HEK293 (cell line): ENCODE results near the gene SMIM17.

Source experiments
- CTCF ChIA-PET: fragments of 350-600 bp; formaldehyde crosslinking; extraction: SDS; loops from one replicate; lab custom pipeline; 2021; ENCODE audit warnings: antibody characterized with exemption; lab: Yijun Ruan, JAX
- POLR2A ChIA-PET: fragments of 300-600 bp; formaldehyde crosslinking; extraction: SDS; loops from one replicate; lab custom pipeline; 2020; ENCODE audit warnings: antibody characterized with exemption, inconsistent platforms; lab: Yijun Ruan, JAX
- H3K27ac ChIP-seq: fragments of 200-500 bp; sonication (Bioruptor generic); 2 replicates; pipeline ENCODE4 v1.5.1; 2014; ENCODE audit warnings: low read depth, low read length, control low read depth, inconsistent platforms; ENCODE audit errors: extremely low read depth
- H3K36me3 ChIP-seq, 2 experiments: fragments of 200-500 bp in 1 of 2; sonication (Bioruptor generic) in 1 of 2; 1 replicate in 1 of 2; 2 replicates in 1 of 2; pipeline ENCODE4 v1.5.1; 2014 to 2017; ENCODE audit warnings: inconsistent platforms in 2 of 2, low read length in 2 of 2; ENCODE audit not compliant: control insufficient read depth in 2 of 2, insufficient read depth in 1 of 2
- H3K4me1 ChIP-seq: fragments of 200-500 bp; sonication (Bioruptor generic); 2 replicates; pipeline ENCODE4 v1.5.1; 2014; ENCODE audit warnings: mild to moderate bottlenecking, low read length, inconsistent platforms; ENCODE audit not compliant: control insufficient read depth, insufficient read depth
- H3K4me3 ChIP-seq: 2 replicates; pipeline ENCODE4 v1.5.1; 2011; ENCODE audit warnings: low read depth, mild to moderate bottlenecking, control low read depth, low read length, moderate library complexity
- H3K9me3 ChIP-seq: fragments of 200-500 bp; sonication (Bioruptor generic); 2 replicates; pipeline ENCODE4 v1.5.1; 2014; ENCODE audit warnings: low read depth, low read length, inconsistent platforms; ENCODE audit not compliant: control insufficient read depth, insufficient read depth
- AEBP2 ChIP-seq: fragments of 450-650 bp; formaldehyde crosslinking; IDR thresholded peaks from 2 replicates; pipeline ENCODE4 v1.5.1; 2016; ENCODE audit warnings: missing biosample characterization, missing genetic modification characterization, borderline replicate concordance
- BCL11A ChIP-seq: fragments of 450-650 bp; formaldehyde crosslinking; IDR thresholded peaks from 2 replicates; pipeline ENCODE4 v1.5.1; 2016; ENCODE audit warnings: low read depth, missing biosample characterization, missing genetic modification characterization
- GFI1B ChIP-seq: fragments of 450-650 bp; formaldehyde crosslinking; IDR thresholded peaks from 2 replicates; pipeline ENCODE4 v1.5.1; 2016; ENCODE audit warnings: missing biosample characterization, missing genetic modification characterization
- GLI4 ChIP-seq: fragments of 450-650 bp; formaldehyde crosslinking; IDR thresholded peaks from 2 replicates; pipeline ENCODE4 v1.5.1; 2016; ENCODE audit warnings: missing biosample characterization, missing genetic modification characterization
- KLF1 ChIP-seq: fragments of 450-650 bp; formaldehyde crosslinking; IDR thresholded peaks from 2 replicates; pipeline ENCODE4 v1.5.1; 2016; ENCODE audit warnings: missing biosample characterization, missing genetic modification characterization
- SP3 ChIP-seq: fragments of 450-650 bp; formaldehyde crosslinking; IDR thresholded peaks from 2 replicates; pipeline ENCODE4 v1.5.1; 2016; ENCODE audit warnings: missing biosample characterization, missing genetic modification characterization
- TSHZ1 ChIP-seq: fragments of 450-650 bp; formaldehyde crosslinking; IDR thresholded peaks from 2 replicates; pipeline ENCODE4 v1.5.1; 2016; ENCODE audit warnings: missing biosample characterization, missing genetic modification characterization, borderline replicate concordance
- ZBTB44 ChIP-seq: fragments of 450-650 bp; IDR thresholded peaks from 2 replicates; pipeline ENCODE4 v1.5.1; 2018; ENCODE audit warnings: missing biosample characterization, mild to moderate bottlenecking, missing genetic modification characterization
- ZNF16 ChIP-seq: fragments of 450-650 bp; formaldehyde crosslinking; IDR thresholded peaks from 2 replicates; pipeline ENCODE4 v1.5.1; 2016; ENCODE audit warnings: low read depth, missing biosample characterization, missing genetic modification characterization
- ZNF341 ChIP-seq: fragments of 450-650 bp; formaldehyde crosslinking; IDR thresholded peaks from 2 replicates; pipeline ENCODE4; 2016; ENCODE audit warnings: low read depth, missing biosample characterization, missing genetic modification characterization
- ZNF571 ChIP-seq: fragments of 450-650 bp; formaldehyde crosslinking; IDR thresholded peaks from 2 replicates; pipeline ENCODE4 v1.5.0; 2017; ENCODE audit warnings: missing biosample characterization, missing genetic modification characterization
- ZNF626 ChIP-seq: fragments of 450-650 bp; sonication (Bioruptor Pico); formaldehyde crosslinking; IDR thresholded peaks from 2 replicates; pipeline ENCODE4 v1.5.1; 2018; ENCODE audit warnings: missing biosample characterization, missing genetic modification characterization, inconsistent platforms
- ZNF654 ChIP-seq: fragments of 450-650 bp; formaldehyde crosslinking; IDR thresholded peaks from 2 replicates; pipeline ENCODE4 v1.5.1; 2016; ENCODE audit warnings: low read depth, missing biosample characterization, missing genetic modification characterization
- ZNF791 ChIP-seq: fragments of 450-650 bp; formaldehyde crosslinking; IDR thresholded peaks from 2 replicates; pipeline ENCODE4 v1.5.1; 2016; ENCODE audit warnings: missing biosample characterization, missing genetic modification characterization
- ZNF837 ChIP-seq: fragments of 450-650 bp; formaldehyde crosslinking; IDR thresholded peaks from 2 replicates; pipeline ENCODE4 v1.5.1; 2016; ENCODE audit warnings: missing biosample characterization, missing genetic modification characterization
- TF ChIP-seq, protein P1 (sequence below): fragments of 450-650 bp; formaldehyde crosslinking; IDR thresholded peaks from 2 replicates; pipeline ENCODE4 v1.5.1; 2016; ENCODE audit warnings: missing biosample characterization, missing genetic modification characterization
- TF ChIP-seq, protein P2 (sequence below): fragments of 450-650 bp; formaldehyde crosslinking; IDR thresholded peaks from 2 replicates; pipeline ENCODE4 v1.5.1; 2017; ENCODE audit warnings: missing biosample characterization, missing genetic modification characterization

Gene SMIM17

DNA sequence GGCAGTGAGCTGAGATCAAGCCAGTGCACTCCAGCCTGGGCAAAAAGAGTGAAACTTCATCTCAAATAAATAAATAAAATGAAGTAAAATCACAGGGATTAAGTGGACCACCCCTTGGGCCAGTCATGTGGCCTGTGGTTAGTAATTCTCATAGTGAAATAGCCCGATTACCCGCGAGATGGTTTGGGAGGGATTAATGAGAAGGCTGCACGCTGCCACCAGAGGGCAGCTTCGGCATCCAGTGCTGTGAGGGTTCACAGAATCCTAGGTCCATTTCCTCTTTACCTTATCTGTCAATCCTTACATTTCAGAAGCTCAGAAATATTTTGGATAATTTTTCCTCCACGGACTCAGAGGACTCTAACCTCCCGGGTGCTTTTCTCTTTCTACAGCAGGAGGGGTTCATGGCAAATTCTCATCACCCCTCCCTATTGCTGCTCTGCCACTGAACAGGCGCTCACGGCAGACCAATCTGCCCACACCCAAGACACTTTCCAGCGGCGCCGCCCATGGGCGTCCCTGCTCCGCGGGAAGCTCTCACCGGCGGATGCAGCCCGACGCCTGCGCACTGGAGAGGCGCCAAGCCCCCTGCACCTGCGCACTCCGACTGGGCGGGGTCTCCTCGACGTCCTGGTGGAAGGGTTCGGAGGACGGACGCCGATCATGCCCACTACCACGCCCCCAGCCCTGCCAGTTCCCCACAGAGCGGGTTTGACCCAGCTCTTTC is 17.6 kb downstream of the SMIM17 start (continued):
- TF ChIP-seq BCL11A (tag by site-specific recombination) (no peak), ZNF791 (tag by site-specific recombination) (no peak)
- TF ChIP-seq, all 188 proteins: peak for 0

DNA sequence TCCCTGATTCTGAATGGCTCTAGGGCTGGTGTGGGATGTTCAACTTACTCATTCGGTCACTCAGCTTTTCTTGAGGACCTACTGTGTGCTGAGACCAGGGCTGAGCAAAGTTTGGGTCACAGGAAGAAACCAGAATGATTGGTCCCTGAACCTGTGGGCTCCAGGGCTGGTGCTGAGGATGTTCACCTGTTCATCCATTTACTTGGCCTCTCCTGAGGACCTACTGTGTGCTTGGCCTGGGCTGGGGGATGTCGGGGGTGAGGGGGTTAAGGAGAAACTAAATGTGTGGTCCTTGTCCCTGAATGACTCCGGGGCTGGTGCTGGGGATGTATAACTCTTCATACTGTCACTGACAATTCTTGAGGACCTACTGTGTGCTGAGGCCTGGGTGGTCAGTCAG is 18.3 kb downstream of the SMIM17 start:
- Histone ChIP-seq H3K9me3 (no peaks in the 10 kb centered on the region), H3K36me3 (no peaks in the 10 kb centered on the region), H3K4me3 (no peak overlapping the region), H3K4me1 (no peaks in the 10 kb centered on the region), H3K27ac (no peak overlapping the region)
- ChIA-PET POLR2A (no interaction called here), CTCF (interaction anchor here (0.6 kb wide), 2 partner anchors 214 to 472 kb away, joined by 4 read pairs; no protein-coding TSS in a partner anchor)
- TF ChIP-seq GLI4 (tag by site-specific recombination): no peak
- TF ChIP-seq ZNF791 (tag by site-specific recombination): no peak
- no peak for TF ChIP-seq ZBTB44
- TF ChIP-seq ZNF626 (tag by site-specific recombination): no peak

GRCh38 chr19:56663931-56664500 is 21.1 kb downstream of the SMIM17 start:
- Histone ChIP-seq H3K4me3 (no peak overlapping the region), H3K4me1 (no peaks in the 10 kb centered on the region), H3K36me3 (no peaks in the 10 kb centered on the region), H3K9me3 (peaks cover 2% of the 10 kb centered on the region; the same call in 1 of the 2 replicates), H3K27ac (no peak overlapping the region)
- ChIA-PET POLR2A (no interaction called here), CTCF (no interaction called here)
- TF ChIP-seq AEBP2 (tag by site-specific recombination) (no peak), KLF1 (tag by site-specific recombination) (no peak), ZNF837 (no peak), SP3 (no peak), ZNF654 (no peak)
- TF ChIP-seq, protein P1, sequence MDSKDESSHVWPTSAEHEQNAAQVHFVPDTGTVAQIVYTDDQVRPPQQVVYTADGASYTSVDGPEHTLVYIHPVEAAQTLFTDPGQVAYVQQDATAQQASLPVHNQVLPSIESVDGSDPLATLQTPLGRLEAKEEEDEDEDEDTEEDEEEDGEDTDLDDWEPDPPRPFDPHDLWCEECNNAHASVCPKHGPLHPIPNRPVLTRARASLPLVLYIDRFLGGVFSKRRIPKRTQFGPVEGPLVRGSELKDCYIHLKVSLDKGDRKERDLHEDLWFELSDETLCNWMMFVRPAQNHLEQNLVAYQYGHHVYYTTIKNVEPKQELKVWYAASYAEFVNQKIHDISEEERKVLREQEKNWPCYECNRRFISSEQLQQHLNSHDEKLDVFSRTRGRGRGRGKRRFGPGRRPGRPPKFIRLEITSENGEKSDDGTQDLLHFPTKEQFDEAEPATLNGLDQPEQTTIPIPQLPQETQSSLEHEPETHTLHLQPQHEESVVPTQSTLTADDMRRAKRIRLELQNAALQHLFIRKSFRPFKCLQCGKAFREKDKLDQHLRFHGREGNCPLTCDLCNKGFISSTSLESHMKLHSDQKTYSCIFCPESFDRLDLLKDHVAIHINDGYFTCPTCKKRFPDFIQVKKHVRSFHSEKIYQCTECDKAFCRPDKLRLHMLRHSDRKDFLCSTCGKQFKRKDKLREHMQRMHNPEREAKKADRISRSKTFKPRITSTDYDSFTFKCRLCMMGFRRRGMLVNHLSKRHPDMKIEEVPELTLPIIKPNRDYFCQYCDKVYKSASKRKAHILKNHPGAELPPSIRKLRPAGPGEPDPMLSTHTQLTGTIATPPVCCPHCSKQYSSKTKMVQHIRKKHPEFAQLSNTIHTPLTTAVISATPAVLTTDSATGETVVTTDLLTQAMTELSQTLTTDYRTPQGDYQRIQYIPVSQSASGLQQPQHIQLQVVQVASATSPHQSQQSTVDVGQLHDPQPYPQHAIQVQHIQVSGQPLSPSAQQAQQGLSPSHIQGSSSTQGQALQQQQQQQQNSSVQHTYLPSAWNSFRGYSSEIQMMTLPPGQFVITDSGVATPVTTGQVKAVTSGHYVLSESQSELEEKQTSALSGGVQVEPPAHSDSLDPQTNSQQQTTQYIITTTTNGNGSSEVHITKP (tag by site-specific recombination): no peak

DNA sequence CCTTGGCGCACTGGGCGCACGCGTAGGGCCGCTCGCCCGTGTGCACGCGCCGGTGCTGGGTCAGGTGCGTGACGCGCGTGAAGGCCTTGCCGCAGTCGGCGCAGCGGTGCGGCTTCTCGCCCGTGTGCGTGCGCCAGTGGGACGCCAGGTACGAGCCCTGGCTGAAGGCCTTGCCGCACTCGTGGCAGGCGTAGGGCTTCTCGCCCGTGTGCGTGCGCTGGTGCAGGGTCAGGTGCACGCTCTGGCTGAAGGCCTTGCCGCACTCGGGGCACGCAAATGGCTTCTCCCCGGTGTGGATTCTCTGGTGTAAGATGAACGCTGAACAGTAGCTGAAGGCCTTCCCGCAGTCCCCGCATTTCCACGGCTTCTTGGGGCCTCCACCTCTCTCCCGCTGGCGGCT is 21.6 kb downstream of the SMIM17 start:
- Histone ChIP-seq H3K4me1 (no peaks in the 10 kb centered on the region), H3K36me3 (no peaks in the 10 kb centered on the region), H3K9me3 (peaks cover 2% of the 10 kb centered on the region; the same call in 1 of the 2 replicates), H3K4me3 (no peak overlapping the region), H3K27ac (no peak overlapping the region)
- CTCF ChIA-PET: no interaction called here
- POLR2A ChIA-PET: no interaction called here
- TF ChIP-seq ZNF16 (tag by site-specific recombination) (no peak), ZNF571 (tag by site-specific recombination) (no peak), TSHZ1 (tag by site-specific recombination) (no peak), ZNF341 (tag by site-specific recombination) (no peak), GFI1B (tag by site-specific recombination) (no peak)
- TF ChIP-seq, protein P2, sequence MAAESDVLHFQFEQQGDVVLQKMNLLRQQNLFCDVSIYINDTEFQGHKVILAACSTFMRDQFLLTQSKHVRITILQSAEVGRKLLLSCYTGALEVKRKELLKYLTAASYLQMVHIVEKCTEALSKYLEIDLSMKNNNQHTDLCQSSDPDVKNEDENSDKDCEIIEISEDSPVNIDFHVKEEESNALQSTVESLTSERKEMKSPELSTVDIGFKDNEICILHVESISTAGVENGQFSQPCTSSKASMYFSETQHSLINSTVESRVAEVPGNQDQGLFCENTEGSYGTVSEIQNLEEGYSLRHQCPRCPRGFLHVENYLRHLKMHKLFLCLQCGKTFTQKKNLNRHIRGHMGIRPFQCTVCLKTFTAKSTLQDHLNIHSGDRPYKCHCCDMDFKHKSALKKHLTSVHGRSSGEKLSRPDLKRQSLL (tag by site-specific recombination): no peak
